Osteoblast (primary cell): ENCODE data around the gene OR10A4. TPM values are rescaled to one million over a fixed set of nuclear protein-coding genes. Genes with fewer than 3 reads are reported as not detected.
"Not testable (repeated sequence)": the region's sequence is repeated elsewhere in the genome, so short reads cannot be mapped to it uniquely, and the experiment has no call there.

ENCODE experiments used
- DNase-seq: peaks from one replicate; pipeline ENCODE4 v3.0.0; 2011; ENCODE audit warnings: low spot score, mixed read lengths; ENCODE audit not compliant: insufficient read length; ENCODE audit errors: missing footprints
- H2AFZ ChIP-seq: 2 replicates; pipeline ENCODE4 v1.6.0; 2011; ENCODE audit warnings: mild to moderate bottlenecking, low read length
- H3K27ac ChIP-seq: 2 replicates; pipeline ENCODE4 v1.5.1; 2011; ENCODE audit warnings: mild to moderate bottlenecking, low read depth, low read length, moderate library complexity
- H3K27me3 ChIP-seq: 2 replicates; pipeline ENCODE4 v1.6.0; 2012; ENCODE audit warnings: mild to moderate bottlenecking, control low read depth, inconsistent platforms, low read length, moderate library complexity; ENCODE audit not compliant: insufficient read depth
- H3K36me3 ChIP-seq: 2 replicates; pipeline ENCODE4 v1.5.1; 2011; ENCODE audit warnings: mild to moderate bottlenecking, low read length, control low read depth, moderate library complexity; ENCODE audit not compliant: insufficient read depth
- H3K4me1 ChIP-seq: 2 replicates; pipeline ENCODE4 v1.5.1; 2011; ENCODE audit warnings: mild to moderate bottlenecking, low read length, control low read depth, moderate library complexity; ENCODE audit not compliant: insufficient read depth
- H3K4me2 ChIP-seq: 2 replicates; pipeline ENCODE4 v1.6.0; 2011; ENCODE audit warnings: mild to moderate bottlenecking, low read length; ENCODE audit not compliant: insufficient read depth
- H3K4me3 ChIP-seq: fragments of 200-600 bp; sonication (generic); 3 replicates; pipeline ENCODE4 v1.5.1; 2012; ENCODE audit warnings: mild to moderate bottlenecking, low read length, inconsistent platforms; ENCODE audit not compliant: insufficient read depth
- H3K79me2 ChIP-seq: 2 replicates; pipeline ENCODE4 v1.6.0; 2012; ENCODE audit warnings: mild to moderate bottlenecking, low read length, control low read depth, inconsistent platforms; ENCODE audit not compliant: insufficient read depth
- H3K9me3 ChIP-seq: 2 replicates; pipeline ENCODE4 v1.5.1; 2011; ENCODE audit warnings: low read depth, low read length, control low read depth
- H4K20me1 ChIP-seq: 2 replicates; pipeline ENCODE4 v1.6.0; 2012; ENCODE audit warnings: mild to moderate bottlenecking, low read length, control low read depth; ENCODE audit not compliant: insufficient read depth
- CTCF ChIP-seq: IDR thresholded peaks from 2 replicates; pipeline ENCODE4 v1.5.1; 2011; ENCODE audit warnings: mild to moderate bottlenecking, low read depth, low read length, moderate library complexity; ENCODE audit errors: extremely low read depth
- total RNA-seq: library from RNA; depleted of rRNA; stranded (reverse); fragments of >200 nt; gene quantifications from 2 replicates; pipeline ENCODE4 v1.2.3, GENCODE V29; 2012

The OR10A4 gene
- total RNA-seq, 1 donor: not detected

DNA sequence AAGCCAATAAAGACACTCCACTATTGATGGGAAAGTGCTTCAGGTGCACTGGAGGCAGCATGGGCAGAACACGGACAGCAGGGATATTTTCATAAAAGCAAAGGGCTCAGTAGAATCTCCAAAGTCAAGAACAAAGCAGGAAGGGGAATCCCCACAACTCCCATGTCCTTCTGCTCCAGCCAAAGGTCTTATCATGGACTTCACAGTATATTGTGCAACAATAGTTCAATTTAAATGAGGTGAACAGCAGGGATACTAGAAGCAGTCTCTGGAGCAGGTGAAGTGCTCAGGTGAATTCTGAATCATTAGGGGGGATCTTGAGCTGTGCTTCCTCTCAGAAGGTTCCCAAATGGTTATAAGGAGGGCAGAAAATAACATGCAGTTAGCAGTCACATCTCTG, 22.5 kb downstream of the OR10A4 start:
- no peak for TF ChIP-seq CTCF
- Histone ChIP-seq H4K20me1 (no peaks in the 10 kb centered on the region), H3K27ac (no peak overlapping the region), H3K4me2 (no peak overlapping the region), H3K27me3 (no peaks in the 10 kb centered on the region), H3K79me2 (no peaks in the 10 kb centered on the region), H3K4me3 (no peak overlapping the region), H3K4me1 (no peaks in the 10 kb centered on the region), H3K9me3 (no peaks in the 10 kb centered on the region), H3K36me3 (no peaks in the 10 kb centered on the region), H2AFZ (no peak overlapping the region)
- DNase-seq: no peak

DNA sequence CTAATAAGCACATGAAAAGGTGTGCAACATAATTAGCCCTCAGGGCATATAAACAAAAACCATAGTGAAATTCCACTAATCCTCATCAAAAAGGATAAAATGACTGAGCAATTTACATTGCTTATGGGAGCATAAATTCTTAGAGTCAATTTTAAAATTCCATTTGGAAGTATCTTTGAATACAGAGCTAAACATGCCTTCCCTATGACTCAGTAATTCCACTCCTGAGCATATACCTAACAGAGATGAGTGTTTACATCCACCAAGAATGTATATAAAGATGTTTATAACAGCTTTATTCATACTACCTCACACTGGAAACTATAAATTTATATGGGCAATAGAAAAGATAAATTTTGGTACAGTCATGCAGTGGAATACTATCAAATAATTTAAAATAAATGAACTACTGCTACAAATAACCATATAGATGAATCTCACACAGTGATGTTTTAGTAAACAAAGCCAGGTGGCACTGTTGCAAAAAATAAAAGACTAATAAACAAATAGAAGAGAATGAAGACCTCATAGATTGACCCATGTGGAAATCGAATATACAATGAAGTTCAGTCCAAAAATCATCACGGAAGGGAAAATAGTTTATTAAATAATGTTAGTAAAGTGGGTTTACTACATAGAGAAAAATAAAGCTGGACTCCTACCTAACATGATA, 24.0 kb downstream of the OR10A4 start:
- Histone ChIP-seq H3K27ac (no peak overlapping the region), H3K4me3 (no peak overlapping the region), H3K4me1 (no peaks in the 10 kb centered on the region), H3K9me3 (no peaks in the 10 kb centered on the region), H3K4me2 (no peak overlapping the region), H3K36me3 (no peaks in the 10 kb centered on the region), H2AFZ (no peak overlapping the region), H3K27me3 (no peaks in the 10 kb centered on the region), H4K20me1 (no peaks in the 10 kb centered on the region), H3K79me2 (no peaks in the 10 kb centered on the region)
- no peak for TF ChIP-seq CTCF
- no peak for DNase-seq

DNA sequence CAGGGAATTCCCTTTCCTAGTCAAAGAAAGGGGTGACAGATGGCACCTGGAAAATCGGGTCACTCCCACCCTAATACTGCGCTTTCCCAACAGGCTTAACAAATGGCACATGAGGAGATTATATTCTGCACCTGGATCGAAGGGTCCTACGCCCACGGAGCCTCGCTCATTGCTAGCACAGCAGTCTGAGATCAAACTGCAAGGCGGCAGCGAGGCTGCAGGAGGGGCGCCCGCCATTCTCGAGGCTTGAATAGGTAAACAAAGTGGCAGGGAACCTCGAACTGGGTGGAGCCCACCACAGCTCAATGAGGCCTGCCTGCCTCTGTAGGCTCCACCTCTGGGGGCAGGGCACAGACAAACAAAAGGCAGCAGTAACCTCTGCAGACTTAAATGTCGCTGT, 28.4 kb downstream of the OR10A4 start:
- DNase-seq: not testable (repeated sequence)

GRCh38 chr11:6911378-6911777, 35.0 kb downstream of the OR10A4 start:
- no peak overlapping the region for H2AFZ ChIP-seq
- no peaks in the 10 kb centered on the region for H3K36me3 ChIP-seq
- no peak overlapping the region for H3K4me3 ChIP-seq
- H3K27ac ChIP-seq: no peak overlapping the region
- no peaks in the 10 kb centered on the region for H3K4me1 ChIP-seq
- H3K4me2 ChIP-seq: no peak overlapping the region
- H3K9me3 ChIP-seq: no peaks in the 10 kb centered on the region
- no peaks in the 10 kb centered on the region for H3K79me2 ChIP-seq
- TF ChIP-seq CTCF: no peak
- no peaks in the 10 kb centered on the region for H4K20me1 ChIP-seq
- no peaks in the 10 kb centered on the region for H3K27me3 ChIP-seq
- no peak for DNase-seq

More for the DNA sequence above, 28.4 kb downstream of the OR10A4 start:
- H3K79me2 ChIP-seq, H3K27me3 ChIP-seq, H3K36me3 ChIP-seq, H3K4me3 ChIP-seq, H3K27ac ChIP-seq, H4K20me1 ChIP-seq, H3K4me1 ChIP-seq, H3K4me2 ChIP-seq, H2AFZ ChIP-seq, H3K9me3 ChIP-seq: not testable (repeated sequence)
